ENCODE data around the gene BEST4.
A peak's percentile ranks its signal among the peaks of the same experiment; 100 is the strongest.
"Not testable (repeated sequence)": the region's sequence is repeated elsewhere in the genome, so short reads cannot be mapped to it uniquely, and the experiment has no call there.

BEST4 gene

GRCh38 chr1:44784094-44785028 is 3.6 kb downstream of the BEST4 start:
- H3K4me3 Mint-ChIP-seq, result peak overlapping the region; percentile 24
- H3K36me3 Mint-ChIP-seq (ENCODE audit: low read depth), result peaks cover 31% of the 10 kb centered on the region
- intact Hi-C loops (cut with micrococcal nuclease), result loop anchor here (5.0 kb wide), 1 partner anchor 518 kb away; no protein-coding TSS in a partner anchor

DNA sequence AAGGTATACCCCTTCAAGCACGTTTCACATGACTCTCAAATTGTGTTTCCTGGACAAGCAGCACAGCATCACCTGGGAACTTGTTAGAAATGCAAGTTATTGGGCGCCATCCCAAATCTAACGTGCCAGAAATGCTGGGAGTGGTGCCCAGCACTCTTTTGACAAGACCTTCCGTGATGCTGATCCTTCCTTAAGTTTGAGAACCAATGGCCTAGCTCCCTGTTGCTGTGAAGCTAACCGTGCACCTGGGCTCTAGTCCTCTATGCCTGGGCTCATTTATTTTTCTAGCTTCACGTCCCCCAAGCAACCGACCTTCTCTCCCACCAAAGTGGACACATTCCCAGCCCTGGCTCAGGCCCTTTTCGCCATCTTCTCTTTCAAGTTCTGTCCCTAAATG is 4.3 kb downstream of the BEST4 start:
- H3K4me1 Mint-ChIP-seq (ENCODE audit: low read depth), result peaks cover 34% of the 10 kb centered on the region
- peaks cover 23% of the 10 kb centered on the region for H3K27me3 Mint-ChIP-seq
- H3K36me3 Mint-ChIP-seq (ENCODE audit: low read depth), result peaks cover 37% of the 10 kb centered on the region
- H3K27ac Mint-ChIP-seq, result peak overlapping the region; percentile 37
- H3K9me3 Mint-ChIP-seq, result no peaks in the 10 kb centered on the region
- intact Hi-C loops (cut with micrococcal nuclease), result loop anchor here (5.0 kb wide), 1 partner anchor 519 kb away; no protein-coding TSS in a partner anchor
- peak overlapping the region; percentile 24 for H3K4me3 Mint-ChIP-seq

More at GRCh38 chr1:44784094-44785028, 3.6 kb downstream of the BEST4 start:
- peaks cover 23% of the 10 kb centered on the region for H3K27me3 Mint-ChIP-seq
- H3K4me1 Mint-ChIP-seq (ENCODE audit: low read depth), result peaks cover 28% of the 10 kb centered on the region
- no peaks in the 10 kb centered on the region for H3K9me3 Mint-ChIP-seq
- peak overlapping the region; percentile 37 for H3K27ac Mint-ChIP-seq

DNA sequence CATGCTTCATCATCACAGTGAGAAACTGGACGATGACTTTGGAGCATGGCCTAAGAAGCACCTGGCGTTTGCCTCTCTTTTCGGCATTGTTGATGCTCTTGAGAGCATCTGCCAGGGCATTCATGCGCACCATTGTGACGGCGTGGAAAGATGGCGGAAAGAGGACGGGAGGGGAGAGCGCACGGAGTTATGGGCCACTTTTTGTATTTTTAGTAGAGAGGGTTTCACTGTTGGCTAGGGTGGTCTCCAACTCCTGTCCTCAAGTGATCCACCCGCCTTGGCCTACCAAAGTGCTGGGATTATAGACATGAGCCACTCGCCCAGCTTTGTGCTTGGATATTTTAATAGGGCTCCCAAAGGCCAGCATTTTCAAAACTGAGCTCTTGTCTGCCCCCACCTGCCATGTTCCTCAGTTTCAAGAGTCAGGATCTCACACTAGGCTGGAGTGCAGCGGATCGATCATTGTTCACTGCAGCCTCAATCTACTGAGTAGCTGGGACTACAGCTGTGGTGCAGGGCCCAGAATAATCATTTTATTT is 7.3 kb downstream of the BEST4 start:
- intact Hi-C loops (cut with micrococcal nuclease), result loop anchor here (5.0 kb wide), 1 partner anchor 522 kb away; no protein-coding TSS in a partner anchor
- no peaks in the 10 kb centered on the region for H3K9me3 Mint-ChIP-seq
- no peak overlapping the region for H3K4me3 Mint-ChIP-seq
- peaks cover 68% of the 10 kb centered on the region for H3K36me3 Mint-ChIP-seq (ENCODE audit: low read depth)
- H3K4me1 Mint-ChIP-seq (ENCODE audit: low read depth), result peaks cover 52% of the 10 kb centered on the region
- peaks cover 15% of the 10 kb centered on the region for H3K27me3 Mint-ChIP-seq
- H3K27ac Mint-ChIP-seq, result no peak overlapping the region

- H3K36me3 Mint-ChIP-seq (ENCODE audit: low read depth), result peaks cover 76% of the 10 kb centered on the region
- peaks cover 4% of the 10 kb centered on the region for H3K27me3 Mint-ChIP-seq
- peak overlapping the region; percentile 89 for H3K4me3 Mint-ChIP-seq
- peak overlapping the region; percentile 97 for H3K27ac Mint-ChIP-seq
- H3K9me3 Mint-ChIP-seq, result no peaks in the 10 kb centered on the region
- H3K4me1 Mint-ChIP-seq (ENCODE audit: low read depth), result peaks cover 41% of the 10 kb centered on the region
- intact Hi-C loops (cut with micrococcal nuclease), result loop anchor here (5.0 kb wide), 1 partner anchor 233 kb away; the partner anchor contains the start of genes HECTD3 and UROD
These were observed 9.0 kb downstream of the BEST4 start for GRCh38 chr1:44778705-44779576.

GRCh38 chr1:44777969-44778635 is 9.9 kb downstream of the BEST4 start:
- no peaks in the 10 kb centered on the region for H3K9me3 Mint-ChIP-seq
- peak overlapping the region; percentile 97 for H3K27ac Mint-ChIP-seq
- peaks cover 36% of the 10 kb centered on the region for H3K4me1 Mint-ChIP-seq (ENCODE audit: low read depth)
- peak overlapping the region; percentile 89 for H3K4me3 Mint-ChIP-seq
- intact Hi-C loops (cut with micrococcal nuclease), result loop anchor here (5.0 kb wide), 1 partner anchor 234 kb away; the partner anchor contains the start of genes HECTD3 and UROD
- peaks cover 76% of the 10 kb centered on the region for H3K36me3 Mint-ChIP-seq (ENCODE audit: low read depth)
- H3K27me3 Mint-ChIP-seq, result no peaks in the 10 kb centered on the region

- Mint-ChIP-seq H3K4me1 (ENCODE audit: low read depth) (peaks cover 36% of the 10 kb centered on the region), H3K4me3 (peak overlapping the region; percentile 89), H3K36me3 (ENCODE audit: low read depth) (peaks cover 76% of the 10 kb centered on the region), H3K27me3 (no peaks in the 10 kb centered on the region), H3K27ac (peak overlapping the region; percentile 97), H3K9me3 (no peaks in the 10 kb centered on the region)
- intact Hi-C loops (cut with micrococcal nuclease), result loop anchor here (5.0 kb wide), 1 partner anchor 235 kb away; the partner anchor contains the start of genes HECTD3 and UROD
These were observed 10.4 kb downstream of the BEST4 start for GRCh38 chr1:44777547-44777946.

DNA sequence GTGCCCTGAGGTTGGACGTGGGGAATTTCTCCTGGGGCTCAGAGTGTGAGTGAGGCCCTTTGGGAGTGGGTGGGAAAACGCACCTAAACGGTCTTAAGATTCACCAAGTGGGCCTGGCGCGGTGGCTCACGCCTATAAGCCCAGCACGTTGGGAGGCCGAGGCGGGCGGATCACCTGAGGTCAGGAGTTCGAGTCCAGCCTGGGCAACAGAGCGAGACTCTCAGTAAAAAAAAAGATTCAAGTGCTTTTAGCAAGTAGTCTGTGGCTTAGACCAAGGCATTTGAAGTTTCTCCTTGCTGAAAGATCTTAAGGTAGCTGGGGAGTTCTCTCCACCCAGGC is 11.3 kb downstream of the BEST4 start:
- H3K36me3 Mint-ChIP-seq (ENCODE audit: low read depth), result peaks cover 69% of the 10 kb centered on the region
- H3K27me3 Mint-ChIP-seq, result no peaks in the 10 kb centered on the region
- intact Hi-C loops (cut with micrococcal nuclease), result loop anchor here (5.0 kb wide), 1 partner anchor 236 kb away; the partner anchor contains the start of genes HECTD3 and UROD
- H3K9me3 Mint-ChIP-seq, result no peaks in the 10 kb centered on the region
- H3K4me3 Mint-ChIP-seq, result peak overlapping the region; percentile 89
- peaks cover 36% of the 10 kb centered on the region for H3K4me1 Mint-ChIP-seq (ENCODE audit: low read depth)
- H3K27ac Mint-ChIP-seq, result peak overlapping the region; percentile 97

DNA sequence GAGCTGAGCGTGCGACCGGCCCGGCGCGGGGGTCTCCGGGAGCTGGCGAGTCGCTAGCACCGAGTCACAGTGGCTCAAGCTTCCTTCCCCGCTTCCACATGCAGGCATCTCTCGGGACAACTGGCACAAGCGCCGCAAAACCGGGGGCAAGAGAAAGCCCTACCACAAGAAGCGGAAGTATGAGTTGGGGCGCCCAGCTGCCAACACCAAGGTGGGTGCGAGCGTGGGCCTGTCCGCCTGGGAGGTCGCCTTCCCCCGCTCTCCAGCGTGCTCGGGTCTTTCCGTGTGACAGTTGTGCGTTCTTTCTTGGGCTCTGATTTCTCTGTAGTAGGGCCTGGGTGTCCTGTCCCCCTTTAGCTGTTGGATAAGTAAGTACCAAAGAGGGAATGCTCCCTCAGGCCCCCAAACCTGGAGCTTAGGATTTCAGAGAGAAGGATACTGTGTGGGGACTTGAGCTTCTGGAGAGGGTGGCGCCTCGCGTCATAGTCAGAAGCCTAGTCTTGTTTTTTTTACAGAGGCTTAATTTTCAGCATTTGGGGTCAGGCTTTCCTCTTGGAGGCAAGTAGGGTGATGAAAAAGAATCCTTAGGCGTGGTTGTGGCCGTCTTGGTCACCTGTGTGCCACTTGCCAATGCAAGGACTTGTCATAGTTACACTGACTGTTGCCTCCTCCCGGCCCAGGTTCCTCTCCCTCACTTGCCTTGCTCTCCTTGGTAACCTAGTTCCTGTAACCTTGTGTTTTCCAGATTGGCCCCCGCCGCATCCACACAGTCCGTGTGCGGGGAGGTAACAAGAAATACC is 11.8 kb downstream of the BEST4 start:
- intact Hi-C loops (cut with micrococcal nuclease), result loop anchor here (2.0 to 5.0 kb wide), 3 partner anchors 37 to 236 kb away; partner anchors contain the start of genes HECTD3, KIF2C, RNU5D-1 and UROD
- Mint-ChIP-seq H3K4me1 (ENCODE audit: low read depth) (peaks cover 36% of the 10 kb centered on the region), H3K36me3 (ENCODE audit: low read depth) (peaks cover 63% of the 10 kb centered on the region), H3K4me3 (peak overlapping the region; percentile 89), H3K27me3 (no peaks in the 10 kb centered on the region), H3K9me3 (no peaks in the 10 kb centered on the region), H3K27ac (peak overlapping the region; percentile 97)

DNA sequence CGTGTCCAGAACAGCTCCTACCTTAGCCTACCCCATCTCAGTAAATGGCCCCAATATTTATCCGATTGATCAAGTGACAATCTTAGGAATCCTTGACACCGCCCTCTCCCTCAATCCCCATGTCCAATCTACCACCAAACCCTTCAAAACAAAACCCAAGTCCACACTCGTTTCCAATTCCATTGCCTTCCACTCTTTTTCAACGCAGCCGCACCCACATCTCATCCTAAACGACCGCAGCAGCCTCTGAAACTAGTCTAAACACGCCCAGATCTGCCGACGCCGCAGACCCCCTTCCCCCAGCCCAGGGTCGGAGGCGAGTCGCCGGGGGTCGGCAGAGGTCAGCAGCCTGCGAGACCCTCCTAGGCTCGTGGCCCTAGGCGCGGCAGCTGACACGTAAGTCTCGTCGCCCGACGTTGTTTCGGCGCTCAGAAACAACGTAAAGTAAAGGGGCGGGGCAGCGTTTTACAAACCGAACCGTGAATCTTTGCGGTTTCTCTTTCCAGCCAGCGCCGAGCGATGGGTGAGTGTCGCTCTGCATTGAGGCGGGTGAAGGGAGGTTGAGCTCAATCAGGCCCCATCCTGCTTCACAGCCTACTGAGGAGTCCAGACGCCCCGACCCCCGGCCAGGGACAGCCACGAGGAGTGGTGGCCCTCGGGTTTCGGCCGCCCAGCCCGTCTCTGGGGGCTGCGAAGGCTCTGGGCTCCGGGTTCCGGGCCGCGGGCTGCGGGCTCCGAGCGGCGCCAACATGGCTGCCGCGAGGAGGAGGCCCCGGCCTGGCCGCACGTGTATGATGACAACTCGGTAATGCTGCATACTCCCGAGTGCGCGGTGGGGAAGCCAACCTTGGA is 12.7 kb downstream of the BEST4 start, which contains the start of gene RPS8:
TSS of gene RPS8 (plus strand) at position 463 of the 852 bp plus-strand sequence. CDS start at position 520, 57 bp downstream.
- H3K36me3 Mint-ChIP-seq (ENCODE audit: low read depth), result peaks cover 55% of the 10 kb centered on the region
- peak within 1 kb of the TSS; percentile 97 for H3K27ac Mint-ChIP-seq
- H3K4me1 Mint-ChIP-seq (ENCODE audit: low read depth), result peaks cover 36% of the 10 kb centered on the region
- H3K27me3 Mint-ChIP-seq, result no peaks in the 10 kb centered on the region
- intact Hi-C loops (cut with micrococcal nuclease), result loop anchor here (2.0 to 5.0 kb wide), 3 partner anchors 37 to 237 kb away; partner anchors contain the start of genes HECTD3, KIF2C, RNU5D-1 and UROD
- peak within 1 kb of the TSS; percentile 89 for H3K4me3 Mint-ChIP-seq
- no peaks in the 10 kb centered on the region for H3K9me3 Mint-ChIP-seq

DNA sequence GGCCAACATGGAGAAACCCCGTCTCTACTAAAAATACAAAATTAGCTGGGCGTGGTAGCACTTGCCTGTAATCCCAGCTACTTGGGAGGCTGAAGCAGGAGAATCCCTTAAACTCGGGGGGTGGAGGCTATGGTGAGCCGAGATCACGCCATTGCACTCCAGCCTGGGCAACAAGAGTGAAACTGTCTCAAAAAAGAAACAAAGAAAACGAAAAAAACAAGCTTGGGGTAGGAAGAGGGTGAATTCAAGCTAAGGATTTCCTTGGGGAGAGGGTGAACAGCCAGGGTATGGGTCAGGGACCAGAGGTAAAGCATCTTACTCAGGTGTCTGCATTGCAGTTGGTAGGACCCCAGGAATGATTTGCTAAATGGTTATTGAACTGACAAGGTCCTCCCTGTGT is 21.5 kb downstream of the BEST4 start:
- H3K4me1 Mint-ChIP-seq (ENCODE audit: low read depth); H3K27me3 Mint-ChIP-seq; intact Hi-C loops (cut with micrococcal nuclease); H3K27ac Mint-ChIP-seq; H3K9me3 Mint-ChIP-seq; H3K4me3 Mint-ChIP-seq: not testable (repeated sequence)
- peaks cover 28% of the 10 kb centered on the region for H3K36me3 Mint-ChIP-seq (ENCODE audit: low read depth)

- H3K4me3 Mint-ChIP-seq, result no peak overlapping the region
- H3K27me3 Mint-ChIP-seq, result no peaks in the 10 kb centered on the region
- intact Hi-C loops (cut with micrococcal nuclease), result no loop called here
- no peaks in the 10 kb centered on the region for H3K4me1 Mint-ChIP-seq (ENCODE audit: low read depth)
- H3K27ac Mint-ChIP-seq, result no peak overlapping the region
- H3K36me3 Mint-ChIP-seq (ENCODE audit: low read depth), result peaks cover 28% of the 10 kb centered on the region
- H3K9me3 Mint-ChIP-seq, result no peaks in the 10 kb centered on the region
These were observed 27.1 kb downstream of the BEST4 start for GRCh38 chr1:44760876-44761275.
